ENCODE measurements around the gene USP38.

The USP38 gene

GRCh38 chr4:143270256-143270838, 85.6 kb downstream of the USP38 start:
- no peak for DNase-seq
